Adipose tissue (tissue), 3 donors: ENCODE data around the gene KMT2B. TPM values are rescaled to one million over a fixed set of nuclear protein-coding genes. Genes with fewer than 3 reads are reported as not detected.
"Not testable (repeated sequence)": the region's sequence is repeated elsewhere in the genome, so short reads cannot be mapped to it uniquely, and the experiment has no call there.

Experiments used
- H3K27ac ChIP-seq: one replicate; pipeline ENCODE4 v1.5.1; 2013; ENCODE audit warnings: low read depth, low read length
- WGBS, 3 donors: extraction: QIAGEN DNeasy Blood & Tissue Kit; methylation state at CpG; one replicate each; pipeline ENCODE4 v1.1.7; 2013; 5-methylcytosine and 5-hydroxymethylcytosine counted together
- polyA plus RNA-seq, 3 donors: library from polyadenylated mRNA; stranded (reverse); fragments of 200-250 nt; gene quantifications; one replicate each; pipeline ENCODE4 v1.2.3, GENCODE V29; 2013
- donor health status: healthy with polysubstance abuse.
- donor health status: Bipolar disorder and iron deficiency.
- donor health status: healthy.

KMT2B gene
- polyA plus RNA-seq, 3 donors = 21.1 to 34.3 (median 29.4) TPM

DNA sequence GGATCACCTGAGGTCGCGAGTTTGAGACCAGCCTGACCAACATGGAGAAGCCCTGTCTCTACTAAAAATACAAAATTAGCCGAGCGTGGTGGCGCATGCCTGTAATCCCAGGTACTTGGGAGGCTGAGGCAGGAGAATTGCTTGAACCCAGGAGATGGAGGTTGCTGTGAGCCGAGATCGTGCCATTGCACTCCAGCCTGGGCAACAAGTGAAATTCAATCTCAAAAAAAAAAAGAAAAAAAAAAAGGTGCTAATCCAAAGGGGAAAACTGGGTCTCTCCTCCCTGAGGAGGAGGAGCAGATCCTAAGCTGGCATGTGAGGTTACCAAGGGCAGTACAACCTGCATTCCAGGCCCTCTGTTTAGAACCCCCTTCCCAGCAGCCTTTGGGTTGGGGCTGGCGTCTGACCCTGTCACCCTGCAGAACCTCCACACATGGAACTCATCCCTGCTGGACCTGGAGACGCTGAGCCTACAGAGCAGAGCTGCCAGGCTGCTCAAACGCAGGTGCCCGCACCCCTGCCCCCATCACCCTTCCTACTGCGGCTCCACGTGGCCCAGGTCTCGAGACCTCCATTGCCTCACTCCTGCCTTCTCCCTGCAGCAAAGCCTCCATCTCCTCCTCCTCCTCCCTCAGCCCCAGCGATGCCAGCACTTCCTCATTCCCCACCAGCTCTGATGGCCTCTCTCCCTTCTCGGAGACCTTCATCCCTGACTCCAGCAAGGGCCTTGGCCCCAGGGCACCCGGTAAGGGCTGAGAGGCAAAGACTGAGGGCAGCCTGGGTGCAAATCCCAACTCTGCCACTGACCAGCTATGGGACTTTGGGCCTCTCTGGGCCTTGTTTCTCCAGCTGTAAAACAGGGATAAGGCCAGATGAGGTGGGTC is 46.9 kb downstream of the KMT2B start:
- H3K27ac ChIP-seq = no peak overlapping the region
- WGBS, 3 donors = 91 to 96% (median 95%) methylated on average over 17 of the region's 17 CpGs

- H3K27ac ChIP-seq = no peak overlapping the region
- 90 to 96% (median 92%) methylated on average over 10 to 11 of the region's 11 CpGs for WGBS, 3 donors
Observed at GRCh38 chr19:35766571-35767104, 48.8 kb downstream of the KMT2B start.

GRCh38 chr19:35767288-35768081 is 49.7 kb downstream of the KMT2B start:
- no peak overlapping the region for H3K27ac ChIP-seq
- WGBS, 3 donors = 45 to 77% (median 76%) methylated on average over 31 to 34 of the region's 34 CpGs

- H3K27ac ChIP-seq = no peak overlapping the region
- 39 to 72% (median 69%) methylated on average over 15 of the region's 15 CpGs for WGBS, 3 donors
Observed at GRCh38 chr19:35768082-35768421, 50.2 kb downstream of the KMT2B start.

DNA sequence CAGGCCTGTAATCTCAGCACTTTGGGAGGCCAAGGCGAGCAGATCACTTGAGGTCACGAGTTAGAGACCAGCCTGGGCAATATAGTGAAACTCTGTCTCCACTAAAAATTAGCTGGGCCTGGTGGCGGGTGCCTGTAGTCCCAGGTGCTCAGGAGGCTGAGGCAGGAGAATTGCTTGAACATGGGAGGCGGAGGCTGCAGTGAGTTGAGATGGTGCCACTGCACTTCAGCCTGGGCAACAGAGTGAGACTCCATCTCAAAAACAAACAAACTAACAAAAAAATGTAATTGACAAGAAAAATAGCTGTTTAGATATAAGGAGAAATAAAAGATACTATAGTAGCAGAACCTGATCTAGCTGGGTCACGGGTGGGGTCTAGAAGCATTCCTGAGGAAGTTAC is 54.6 kb downstream of the KMT2B start:
- 91 to 94% (median 93%) methylated on average over 5 of the region's 5 CpGs for WGBS, 3 donors

DNA sequence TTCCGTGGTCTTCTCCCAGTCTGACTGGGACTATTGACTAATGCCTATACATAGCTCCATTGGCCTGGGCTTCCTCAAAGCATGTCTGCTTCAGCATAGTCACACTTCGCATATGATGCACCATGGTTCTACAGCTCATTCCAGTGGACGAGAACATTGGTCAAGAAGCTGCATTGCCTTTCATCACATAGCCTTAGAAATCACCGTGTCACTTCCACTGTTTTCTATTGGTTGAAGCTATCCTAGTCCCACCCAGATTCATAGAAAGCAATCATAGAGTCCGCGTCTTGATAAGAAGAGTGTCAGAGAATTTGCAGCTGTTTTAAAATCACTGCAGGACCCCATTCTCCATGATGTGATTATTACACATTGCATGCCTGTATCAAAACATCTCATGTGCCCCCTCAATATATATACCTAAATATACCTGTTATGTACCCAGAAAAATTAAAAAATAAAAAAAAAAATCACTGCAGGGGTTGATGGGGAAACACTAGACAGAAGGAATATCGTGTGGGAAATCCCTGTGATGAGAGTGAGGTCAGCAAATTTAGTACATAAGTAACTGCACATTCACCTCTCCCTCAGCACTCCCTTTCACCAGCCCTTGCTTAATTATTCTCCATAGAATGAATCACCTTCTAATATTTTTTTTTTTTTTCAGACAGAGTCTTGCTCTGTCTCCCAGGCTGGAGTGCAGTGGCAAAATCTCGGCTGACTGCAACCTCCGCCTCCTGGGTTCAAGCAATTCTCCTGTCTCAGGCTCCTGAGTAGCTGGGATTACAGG is 55.4 kb downstream of the KMT2B start:
- H3K27ac ChIP-seq = no peak overlapping the region
- 55 to 57% (median 55%) methylated on average over 9 of the region's 9 CpGs for WGBS, 3 donors

More for the DNA sequence above, 54.6 kb downstream of the KMT2B start:
- H3K27ac ChIP-seq = not testable (repeated sequence)

GRCh38 chr19:35774274-35775045 is 56.7 kb downstream of the KMT2B start:
- 37 to 58% (median 43%) methylated on average over 16 of the region's 16 CpGs for WGBS, 3 donors
- H3K27ac ChIP-seq = no peak overlapping the region

DNA sequence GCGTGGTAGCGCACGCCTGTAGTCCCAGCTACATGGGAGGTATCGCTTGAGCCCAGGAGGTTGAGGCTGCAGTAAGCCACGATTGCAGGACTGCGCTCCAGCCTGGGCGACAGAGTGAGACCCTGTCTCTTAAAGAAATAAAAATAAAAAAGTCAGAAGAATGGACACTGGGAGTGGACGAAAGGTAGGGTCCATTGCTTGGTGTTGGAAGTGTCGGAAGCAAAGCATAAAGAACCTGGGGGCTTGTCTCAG is 57.2 kb downstream of the KMT2B start:
- WGBS, 3 donors = 12 to 27% (median 16%) methylated on average over 9 of the region's 9 CpGs

DNA sequence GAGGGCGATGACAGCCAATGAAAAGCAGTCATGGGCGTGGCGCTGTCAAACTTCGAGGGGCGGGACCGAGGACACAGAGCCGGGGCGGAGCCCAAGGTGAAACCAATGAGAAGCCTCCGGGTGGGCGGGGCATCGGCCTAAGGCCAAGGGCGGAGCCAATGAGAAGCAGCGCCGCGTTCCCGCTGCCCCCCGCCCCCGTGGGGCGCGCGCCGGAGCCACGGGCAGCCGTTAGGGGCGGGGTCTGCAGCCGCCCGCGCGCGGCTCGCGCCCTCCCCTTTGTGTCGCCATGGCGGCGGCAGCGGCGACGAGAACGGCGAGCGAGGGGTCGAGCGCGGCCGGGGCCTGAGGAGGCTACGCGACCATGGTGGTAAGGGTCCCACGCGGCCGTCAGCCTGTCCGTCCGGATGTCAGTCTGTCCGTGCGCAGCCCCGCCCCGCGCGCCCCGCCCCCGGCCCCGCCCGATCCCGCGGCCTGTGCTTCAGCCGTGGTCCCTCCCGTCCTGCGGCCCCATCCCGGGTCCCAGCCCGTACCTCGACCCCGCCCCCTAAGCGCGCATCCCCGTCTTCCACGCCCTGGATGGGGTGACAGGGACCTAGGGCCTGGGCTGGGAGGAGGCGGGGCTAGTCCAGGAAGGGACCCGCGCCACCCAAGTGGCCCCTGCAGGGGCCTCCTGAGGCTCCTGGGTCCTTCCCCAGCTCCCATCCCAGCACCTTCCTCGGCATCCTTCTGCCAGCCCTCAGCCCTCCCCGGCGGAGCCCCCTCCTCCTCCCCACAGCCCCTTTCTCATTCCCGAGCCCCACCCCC is 57.7 kb downstream of the KMT2B start, which contains the start of gene ARHGAP33:
Gene ARHGAP33 (plus strand): TSS at position 267 of the 804 bp plus-strand sequence. CDS start 95 bp downstream, at position 362.
- 0 to 1% (median 1%) methylated on average over 47 to 82 of the region's 82 CpGs for WGBS, 3 donors
- no peak within 1 kb of the TSS for H3K27ac ChIP-seq

More for the DNA sequence above, 57.2 kb downstream of the KMT2B start:
- no peak overlapping the region for H3K27ac ChIP-seq

DNA sequence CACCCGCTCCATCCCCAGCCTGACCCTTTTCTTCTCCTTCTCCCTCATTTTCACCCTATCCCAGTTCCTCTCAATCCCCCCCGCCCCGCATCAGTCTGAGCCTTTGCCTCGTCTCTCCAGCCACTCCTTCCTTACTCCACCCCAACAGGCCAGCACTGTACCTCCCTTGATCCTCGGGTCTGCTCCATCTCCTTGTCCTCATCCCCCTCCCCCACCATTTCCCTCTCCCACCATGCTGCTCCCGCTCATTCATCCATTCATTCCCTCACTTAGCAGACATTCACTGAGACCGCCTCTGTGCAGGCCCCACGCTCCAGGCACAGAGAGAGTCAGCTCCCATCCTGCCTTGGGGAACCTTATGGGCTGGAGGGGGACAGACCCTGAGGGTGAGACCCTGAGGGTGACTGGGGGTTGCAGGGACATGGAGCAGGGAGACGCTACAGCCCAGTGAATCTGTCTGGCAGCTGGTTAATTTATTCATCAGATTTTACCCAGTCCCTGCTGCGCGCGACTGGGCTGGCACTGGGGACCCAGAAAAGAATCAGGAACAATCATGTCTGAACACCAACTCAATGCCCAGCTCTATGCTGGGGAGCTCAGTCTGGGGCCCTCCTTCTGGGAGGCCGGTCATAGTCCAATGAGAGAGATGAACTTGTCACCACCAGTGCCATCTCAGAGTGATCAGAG is 58.4 kb downstream of the KMT2B start:
- WGBS, 3 donors = 58 to 78% (median 62%) methylated on average over 12 to 13 of the region's 13 CpGs
- no peak overlapping the region for H3K27ac ChIP-seq

- WGBS, 3 donors = 70 to 81% (median 75%) methylated on average over 19 of the region's 19 CpGs
- H3K27ac ChIP-seq = no peak overlapping the region
Observed at GRCh38 chr19:35777086-35777841, 59.5 kb downstream of the KMT2B start.

DNA sequence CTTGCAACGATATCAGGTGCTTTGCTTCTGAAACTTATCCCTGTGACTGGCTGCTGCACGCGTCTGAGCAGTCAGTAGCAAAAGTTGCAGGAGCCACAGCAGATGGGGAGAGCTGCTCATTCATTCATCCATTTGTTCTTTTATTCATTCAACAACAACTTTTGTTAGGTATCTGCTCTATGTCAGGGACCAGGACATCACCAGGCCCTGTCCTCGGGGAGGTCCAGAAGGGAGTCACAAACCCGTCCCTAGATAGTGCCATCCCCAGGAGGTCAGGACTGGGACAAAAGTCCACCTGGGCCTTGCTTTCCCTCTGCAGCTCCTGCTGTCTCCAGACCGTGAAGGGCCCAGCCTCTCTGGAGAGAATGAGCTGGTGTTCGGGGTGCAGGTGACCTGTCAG is 60.2 kb downstream of the KMT2B start:
- no peak overlapping the region for H3K27ac ChIP-seq
- WGBS, 3 donors = 81 to 96% (median 86%) methylated on average over 7 of the region's 7 CpGs

DNA sequence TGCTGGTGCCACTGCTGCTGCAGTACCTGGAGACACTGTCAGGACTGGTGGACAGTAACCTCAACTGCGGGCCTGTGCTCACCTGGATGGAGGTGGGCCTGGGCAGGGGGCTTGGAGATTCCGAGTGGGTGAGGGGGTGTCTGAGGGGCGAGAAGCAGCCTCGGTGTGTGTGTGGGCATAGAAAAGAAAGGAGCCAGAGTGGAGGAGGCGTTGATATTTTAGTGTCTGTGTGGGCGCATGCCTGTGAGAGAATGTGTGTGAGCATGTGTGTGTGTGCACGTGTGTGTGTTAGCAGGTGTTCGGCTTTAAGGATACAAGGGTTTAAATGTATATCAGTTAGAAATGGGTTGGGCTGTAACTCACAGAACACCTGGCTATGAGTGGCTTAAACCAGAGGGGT is 61.2 kb downstream of the KMT2B start:
- WGBS, 3 donors = 93 to 95% (median 93%) methylated on average over 8 of the region's 8 CpGs
- no peak overlapping the region for H3K27ac ChIP-seq

DNA sequence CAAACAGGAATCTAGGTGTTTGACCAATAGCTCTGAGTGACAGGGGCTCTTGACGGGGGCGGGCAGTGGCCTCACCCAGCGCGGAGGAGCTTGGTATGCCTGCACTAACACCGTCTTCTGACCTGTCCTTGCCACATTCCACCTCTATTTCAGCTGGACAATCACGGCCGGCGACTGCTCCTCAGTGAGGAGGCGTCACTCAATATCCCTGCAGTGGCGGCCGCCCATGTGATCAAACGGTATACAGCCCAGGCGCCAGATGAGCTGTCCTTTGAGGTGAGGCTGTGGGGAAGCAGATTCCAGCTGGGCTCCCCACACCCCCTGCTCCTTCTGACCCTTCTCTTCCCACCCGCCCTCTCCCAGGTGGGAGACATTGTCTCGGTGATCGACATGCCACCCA is 62.3 kb downstream of the KMT2B start:
- H3K27ac ChIP-seq = no peak overlapping the region
- 90 to 96% (median 94%) methylated on average over 16 of the region's 16 CpGs for WGBS, 3 donors

DNA sequence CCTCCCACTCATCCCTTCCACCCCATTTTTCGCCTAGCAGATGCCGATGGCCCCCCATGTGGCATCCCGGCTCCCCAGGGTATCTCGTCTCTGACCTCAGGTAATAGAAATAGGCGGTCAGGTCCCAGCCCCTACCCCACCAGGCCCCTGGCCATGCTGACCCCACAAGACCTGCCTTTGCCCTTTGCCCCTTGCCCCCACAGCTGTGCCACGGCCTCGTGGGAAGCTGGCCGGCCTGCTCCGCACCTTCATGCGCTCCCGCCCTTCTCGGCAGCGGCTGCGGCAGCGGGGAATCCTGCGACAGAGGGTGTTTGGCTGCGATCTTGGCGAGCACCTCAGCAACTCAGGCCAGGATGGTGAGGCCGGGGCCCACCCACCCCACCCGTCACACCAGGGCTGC is 62.9 kb downstream of the KMT2B start:
- WGBS, 3 donors = 94 to 95% (median 95%) methylated on average over 19 to 20 of the region's 20 CpGs
- no peak overlapping the region for H3K27ac ChIP-seq

DNA sequence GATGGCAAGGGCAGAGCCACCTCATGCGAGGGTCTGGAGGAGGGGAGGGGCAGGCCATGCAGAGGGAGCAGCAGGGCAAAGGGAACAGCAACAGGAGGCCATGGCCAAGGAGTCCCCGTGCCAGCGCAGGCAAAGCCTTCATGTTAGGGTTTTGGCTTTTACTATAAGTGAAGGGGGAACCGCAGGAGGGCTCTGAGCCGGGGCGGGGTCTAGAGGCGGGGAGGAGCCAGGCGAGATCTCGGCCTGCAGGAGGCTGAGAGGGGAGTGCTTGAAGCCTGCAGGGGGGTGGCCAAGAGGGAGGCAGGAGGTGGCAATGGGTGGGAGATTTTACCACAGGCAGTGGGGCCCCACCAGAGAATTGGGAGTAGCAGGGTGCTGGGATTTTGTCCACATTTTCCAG is 63.8 kb downstream of the KMT2B start:
- 88 to 94% (median 89%) methylated on average over 8 to 9 of the region's 9 CpGs for WGBS, 3 donors
- no peak overlapping the region for H3K27ac ChIP-seq
